Thoracic aorta (tissue), 2 donors: ENCODE data around the gene TAT. TPM values are rescaled to one million over a fixed set of nuclear protein-coding genes. Genes with fewer than 3 reads are reported as not detected.

Experiments used
- ATAC-seq: fragments of 150-250 bp; one replicate; pipeline ENCODE4 v1.8.0; 2017; ENCODE audit warnings: low read depth; ENCODE audit not compliant: insufficient number of reproducible peaks, low FRiP score
- DNase-seq: peaks from one replicate; pipeline ENCODE4 v3.0.0-alpha.2; 2020; ENCODE audit warnings: low spot score
- H3K27ac ChIP-seq, 2 donors: fragments of 200-600 bp; sonication (generic); 1 replicate in 1 of 2; 2 replicates in 1 of 2; pipeline ENCODE4 v1.5.1; 2016; ENCODE audit warnings: mild to moderate bottlenecking in 2 of 2, moderate library complexity in 2 of 2
- H3K27me3 ChIP-seq: fragments of 200-600 bp; sonication (generic); replicated peaks from 2 replicates; pipeline ENCODE4 v1.6.0; 2016; ENCODE audit warnings: mild to moderate bottlenecking; ENCODE audit not compliant: insufficient read depth
- H3K36me3 ChIP-seq: fragments of 200-600 bp; sonication (generic); one replicate; pipeline ENCODE4 v1.5.1; 2016
- H3K4me1 ChIP-seq, 2 donors: fragments of 200-600 bp; sonication (generic); 1 replicate in 1 of 2; 2 replicates in 1 of 2; pipeline versions ENCODE4 v1.5.1 to v1.6.0; 2016; ENCODE audit warnings: low read depth in 2 of 2, mild to moderate bottlenecking in 1 of 2; ENCODE audit not compliant: control insufficient read depth in 1 of 2
- H3K4me3 ChIP-seq: fragments of 200-600 bp; sonication (generic); 2 replicates; pipeline ENCODE4 v1.5.1; 2016; ENCODE audit warnings: mild to moderate bottlenecking
- H3K9me3 ChIP-seq: fragments of 200-600 bp; sonication (generic); 2 replicates; pipeline ENCODE4 v1.5.1; 2016
- CTCF ChIP-seq: fragments of 200-600 bp; sonication (generic); IDR thresholded peaks from one replicate; pipeline ENCODE4 v1.5.1; 2019; ENCODE audit warnings: antibody characterized with exemption
- total RNA-seq, 2 donors: library from RNA; depleted of rRNA; stranded (reverse); fragments of >200 nt; gene quantifications; one replicate each; pipeline versions ENCODE4 v1.1.0 to v1.2.3, GENCODE V29; 2016

The TAT gene
- total RNA-seq: not detected

DNA sequence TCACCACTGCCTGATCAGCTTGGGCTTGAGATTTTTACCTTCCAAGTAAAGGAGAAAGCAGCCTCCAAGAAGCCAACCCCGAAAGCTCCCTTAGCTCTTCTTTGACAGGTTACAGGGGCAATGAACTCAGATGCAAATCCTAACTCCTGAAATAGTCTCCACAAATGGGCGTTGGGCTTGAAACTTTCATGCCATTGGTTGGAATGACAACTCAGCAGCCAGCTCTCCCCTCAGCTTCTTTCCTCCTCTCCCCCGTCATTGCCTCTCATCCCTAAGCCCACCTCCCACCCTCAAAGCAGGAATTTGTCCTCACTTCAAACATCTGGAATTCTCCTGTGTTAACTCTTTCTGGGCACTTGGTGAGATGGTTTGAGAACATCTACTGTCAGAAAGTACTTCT, at the start of gene TAT:
Gene TAT (minus strand): TSS at position 122 of the 400 bp plus-strand sequence. CDS start 677 bp downstream, outside the sequence.
- no peaks in the 10 kb centered on the region for H3K9me3 ChIP-seq
- no peaks in the 10 kb centered on the region for H3K27me3 ChIP-seq
- H3K4me1 ChIP-seq: no peaks in the 10 kb centered on the region
- DNase-seq (no peak), ATAC-seq (no peak)
- TF ChIP-seq CTCF: no peak
- H3K36me3 ChIP-seq: no peaks in the 10 kb centered on the region
- no peak within 1 kb of the TSS for H3K4me3 ChIP-seq
- no peak within 1 kb of the TSS for H3K27ac ChIP-seq

DNA sequence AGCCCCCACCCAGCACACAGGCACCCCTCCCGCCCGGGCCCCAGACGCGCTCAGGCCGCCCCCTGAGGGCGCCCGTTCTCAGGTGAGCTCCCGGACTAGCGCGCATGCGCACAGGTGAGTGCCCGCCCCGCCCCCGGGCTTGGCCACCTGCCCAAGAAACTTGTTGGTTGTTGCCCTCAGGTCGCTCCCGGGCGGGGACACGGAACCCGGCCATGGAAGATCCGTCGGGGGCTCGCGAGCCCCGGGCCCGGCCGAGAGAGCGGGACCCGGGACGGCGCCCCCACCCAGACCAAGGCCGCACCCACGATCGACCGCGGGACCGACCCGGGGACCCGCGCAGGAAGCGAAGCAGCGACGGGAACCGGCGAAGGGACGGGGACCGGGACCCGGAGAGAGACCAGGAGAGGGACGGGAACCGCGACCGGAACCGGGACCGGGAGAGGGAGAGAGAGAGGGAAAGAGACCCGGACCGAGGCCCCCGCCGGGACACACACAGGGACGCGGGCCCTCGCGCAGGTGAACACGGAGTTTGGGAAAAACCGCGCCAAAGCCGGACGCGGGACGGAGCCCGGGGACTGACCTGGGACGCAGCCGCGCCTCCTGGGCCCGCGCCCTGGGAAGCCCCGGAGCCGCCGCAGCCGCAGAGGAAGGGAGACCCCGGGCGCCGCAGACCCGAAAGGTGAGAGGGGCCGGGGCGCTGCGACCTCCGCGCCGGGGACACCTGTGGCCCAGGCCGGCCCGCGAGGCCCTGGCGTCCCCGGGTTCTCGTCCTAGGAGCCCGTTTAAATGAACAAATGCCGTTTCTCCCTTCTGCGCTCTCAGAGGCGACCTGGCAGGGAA, 49.3 kb upstream of the TAT start, which contains the start of gene MARVELD3:
Gene MARVELD3 (plus strand): TSS at position 167 of the 840 bp plus-strand sequence. CDS start 46 bp downstream, at position 213.
- Histone ChIP-seq H3K9me3 (no peaks in the 10 kb centered on the region), H3K4me1 (peaks cover 8 to 11% of the 10 kb centered on the region in 2 donors), H3K27me3 (no peaks in the 10 kb centered on the region), H3K36me3 (no peaks in the 10 kb centered on the region), H3K27ac (no peak within 1 kb of the TSS), H3K4me3 (peak within 1 kb of the TSS; percentile 67)
- ATAC-seq: no peak
- no peak for DNase-seq
- no peak for TF ChIP-seq CTCF

- no peaks in the 10 kb centered on the region for H3K27me3 ChIP-seq
- H3K36me3 ChIP-seq: no peaks in the 10 kb centered on the region
- DNase-seq (no peak), ATAC-seq (no peak)
- H3K4me1 ChIP-seq: peaks cover 8 to 11% of the 10 kb centered on the region in 2 donors
- TF ChIP-seq CTCF: no peak
- no peak overlapping the region for H3K4me3 ChIP-seq
- no peaks in the 10 kb centered on the region for H3K9me3 ChIP-seq
- no peak overlapping the region for H3K27ac ChIP-seq
These were observed 48.4 kb upstream of the TAT start for GRCh38 chr16:71625113-71625850.

GRCh38 chr16:71623597-71623996, 46.7 kb upstream of the TAT start:
- no peaks in the 10 kb centered on the region for H3K36me3 ChIP-seq
- peaks cover 8 to 11% of the 10 kb centered on the region in 2 donors for H3K4me1 ChIP-seq
- TF ChIP-seq CTCF: no peak
- no peak for DNase-seq
- no peak for ATAC-seq
- H3K4me3 ChIP-seq: no peak overlapping the region
- H3K27ac ChIP-seq: no peak overlapping the region
- no peaks in the 10 kb centered on the region for H3K9me3 ChIP-seq
- no peaks in the 10 kb centered on the region for H3K27me3 ChIP-seq

DNA sequence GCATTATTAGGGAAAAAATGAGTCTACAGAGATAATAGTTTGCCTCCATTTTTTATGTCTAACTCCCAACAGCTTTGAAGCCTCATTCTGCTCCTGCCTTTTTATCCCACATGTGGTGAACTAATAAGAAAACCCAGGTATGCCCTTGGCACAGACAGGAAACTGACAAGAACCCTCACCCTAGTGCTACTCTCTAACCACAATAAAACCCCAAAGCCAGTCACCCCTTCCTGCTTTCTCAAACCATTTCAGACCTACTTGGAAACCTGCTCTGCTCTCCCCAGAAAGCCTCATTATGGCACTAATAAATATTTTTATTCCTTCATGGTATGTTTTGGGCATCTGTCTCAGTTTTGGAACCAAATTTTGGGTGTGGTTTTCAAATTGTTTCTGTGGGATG, 45.2 kb upstream of the TAT start:
- Histone ChIP-seq H3K27me3 (no peaks in the 10 kb centered on the region), H3K9me3 (no peaks in the 10 kb centered on the region), H3K36me3 (no peaks in the 10 kb centered on the region), H3K27ac (no peak overlapping the region), H3K4me1 (peaks cover 8 to 11% of the 10 kb centered on the region in 2 donors), H3K4me3 (no peak overlapping the region)
- ATAC-seq (no peak), DNase-seq (no peak)
- no peak for TF ChIP-seq CTCF
